Loucy (cell line): ENCODE measurements around the gene B3GNT4.

Source experiments
- H2AFZ ChIP-seq: fragments of 200-600 bp; sonication (generic); 2 replicates; pipeline ENCODE4 v1.6.0; 2016; ENCODE audit warnings: antibody characterized with exemption, mild to moderate bottlenecking, low read length, moderate library complexity
- H3F3A ChIP-seq: fragments of 200-600 bp; 2 replicates; pipeline ENCODE4 v1.6.0; 2016; ENCODE audit warnings: antibody characterized with exemption, low read depth, mild to moderate bottlenecking
- H3K27me3 ChIP-seq: fragments of 200-600 bp; sonication (generic); 2 replicates; pipeline ENCODE4 v1.6.1; 2014; ENCODE audit warnings: low read length, mild to moderate bottlenecking; ENCODE audit not compliant: insufficient read depth, poor library complexity, severe bottlenecking
- H3K36me3 ChIP-seq: fragments of 200-600 bp; sonication (generic); 2 replicates; pipeline ENCODE4 v1.6.1; 2016; ENCODE audit warnings: low read length; ENCODE audit not compliant: insufficient read depth
- H3K4me1 ChIP-seq: fragments of 200-600 bp; sonication (generic); 2 replicates; pipeline ENCODE4 v1.5.1; 2014; ENCODE audit warnings: low read length, mild to moderate bottlenecking; ENCODE audit not compliant: insufficient read depth, poor library complexity, severe bottlenecking
- H3K4me2 ChIP-seq: fragments of 200-600 bp; sonication (generic); 2 replicates; pipeline ENCODE4 v1.6.0; 2014; ENCODE audit warnings: antibody characterized with exemption, low read length, low read depth, mild to moderate bottlenecking; ENCODE audit not compliant: poor library complexity, severe bottlenecking
- H3K4me3 ChIP-seq: fragments of 200-600 bp; sonication (generic); 2 replicates; pipeline ENCODE4 v1.5.1; 2014; ENCODE audit warnings: low read length, mild to moderate bottlenecking, mixed read lengths; ENCODE audit not compliant: poor library complexity, severe bottlenecking
- H3K79me2 ChIP-seq: fragments of 200-600 bp; sonication (generic); 2 replicates; pipeline ENCODE4 v1.6.1; 2014; ENCODE audit warnings: low read length; ENCODE audit not compliant: insufficient read depth
- H3K9ac ChIP-seq: fragments of 200-600 bp; sonication (generic); 2 replicates; pipeline ENCODE4 v1.6.0; 2014; ENCODE audit warnings: mild to moderate bottlenecking, low read depth, low read length, moderate library complexity; ENCODE audit not compliant: poor library complexity, severe bottlenecking
- H3K9me2 ChIP-seq: fragments of 200-600 bp; sonication (generic); replicated peaks from 2 replicates; pipeline ENCODE4 v1.6.1; 2016; ENCODE audit warnings: low read depth, low read length, mixed read lengths
- H3K9me3 ChIP-seq: fragments of 200-600 bp; sonication (generic); 2 replicates; pipeline ENCODE4 v1.6.1; 2014; ENCODE audit warnings: mild to moderate bottlenecking, antibody characterized with exemption, low read length, low read depth; ENCODE audit not compliant: insufficient read depth
- H4K20me1 ChIP-seq: fragments of 200-600 bp; sonication (generic); 2 replicates; pipeline ENCODE4 v1.6.0; 2014; ENCODE audit warnings: antibody characterized with exemption, low read length, mild to moderate bottlenecking; ENCODE audit not compliant: insufficient read depth, poor library complexity, severe bottlenecking
- EZH2phosphoT487 ChIP-seq: fragments of 200-600 bp; IDR thresholded peaks from 2 replicates; pipeline ENCODE4 v1.6.1; 2018; ENCODE audit warnings: antibody characterized with exemption, mild to moderate bottlenecking, moderate library complexity, borderline replicate concordance
- TF ChIP-seq, protein P1 (sequence below): fragments of 200-600 bp; sonication (generic); conservative IDR thresholded peaks from 2 replicates; pipeline ENCODE4 v1.5.1; 2014; ENCODE audit warnings: mild to moderate bottlenecking, antibody characterized with exemption, low read length

The B3GNT4 gene

GRCh38 chr12:122206976-122207375 is 3.5 kb downstream of the B3GNT4 start:
- no peaks in the 10 kb centered on the region for H3F3A ChIP-seq
- H4K20me1 ChIP-seq, result no peaks in the 10 kb centered on the region
- no peak for TF ChIP-seq EZH2phosphoT487
- TF ChIP-seq, protein P1, sequence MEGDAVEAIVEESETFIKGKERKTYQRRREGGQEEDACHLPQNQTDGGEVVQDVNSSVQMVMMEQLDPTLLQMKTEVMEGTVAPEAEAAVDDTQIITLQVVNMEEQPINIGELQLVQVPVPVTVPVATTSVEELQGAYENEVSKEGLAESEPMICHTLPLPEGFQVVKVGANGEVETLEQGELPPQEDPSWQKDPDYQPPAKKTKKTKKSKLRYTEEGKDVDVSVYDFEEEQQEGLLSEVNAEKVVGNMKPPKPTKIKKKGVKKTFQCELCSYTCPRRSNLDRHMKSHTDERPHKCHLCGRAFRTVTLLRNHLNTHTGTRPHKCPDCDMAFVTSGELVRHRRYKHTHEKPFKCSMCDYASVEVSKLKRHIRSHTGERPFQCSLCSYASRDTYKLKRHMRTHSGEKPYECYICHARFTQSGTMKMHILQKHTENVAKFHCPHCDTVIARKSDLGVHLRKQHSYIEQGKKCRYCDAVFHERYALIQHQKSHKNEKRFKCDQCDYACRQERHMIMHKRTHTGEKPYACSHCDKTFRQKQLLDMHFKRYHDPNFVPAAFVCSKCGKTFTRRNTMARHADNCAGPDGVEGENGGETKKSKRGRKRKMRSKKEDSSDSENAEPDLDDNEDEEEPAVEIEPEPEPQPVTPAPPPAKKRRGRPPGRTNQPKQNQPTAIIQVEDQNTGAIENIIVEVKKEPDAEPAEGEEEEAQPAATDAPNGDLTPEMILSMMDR, result no peak
- no peaks in the 10 kb centered on the region for H3K27me3 ChIP-seq
- H3K4me1 ChIP-seq, result no peaks in the 10 kb centered on the region
- no peaks in the 10 kb centered on the region for H3K9me3 ChIP-seq
- no peaks in the 10 kb centered on the region for H3K79me2 ChIP-seq
- H2AFZ ChIP-seq, result no peak overlapping the region
- H3K9me2 ChIP-seq, result no peaks in the 10 kb centered on the region
- no peak overlapping the region for H3K4me3 ChIP-seq
- no peak overlapping the region for H3K4me2 ChIP-seq
- no peak overlapping the region for H3K9ac ChIP-seq
- H3K36me3 ChIP-seq, result peaks cover 47% of the 10 kb centered on the region; the same call in 1 of the 2 replicates

DNA sequence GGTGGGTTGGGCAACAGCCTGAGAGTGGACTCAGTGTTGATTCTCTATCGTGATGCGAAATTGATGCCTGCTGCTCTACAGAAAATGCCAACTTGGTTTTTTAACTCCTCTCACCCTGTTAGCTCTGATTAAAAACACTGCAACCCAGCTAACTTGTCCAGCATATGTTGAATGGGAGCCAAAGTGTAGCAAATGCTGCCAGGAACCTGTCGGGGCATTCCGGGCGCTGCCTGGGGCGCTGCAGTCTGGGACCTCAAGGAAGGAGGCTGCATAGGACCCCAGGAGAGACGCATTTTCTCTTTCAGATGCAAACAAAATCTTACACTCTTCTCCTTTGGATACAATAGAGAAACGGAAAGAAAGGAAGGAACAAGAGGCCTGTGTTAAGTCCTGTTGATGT is 3.9 kb downstream of the B3GNT4 start:
- H4K20me1 ChIP-seq, result no peaks in the 10 kb centered on the region
- H3K9ac ChIP-seq, result no peak overlapping the region
- no peaks in the 10 kb centered on the region for H3K9me3 ChIP-seq
- H3K4me2 ChIP-seq, result no peak overlapping the region
- H3F3A ChIP-seq, result no peaks in the 10 kb centered on the region
- no peaks in the 10 kb centered on the region for H3K9me2 ChIP-seq
- H3K27me3 ChIP-seq, result no peaks in the 10 kb centered on the region
- H3K4me3 ChIP-seq, result no peak overlapping the region
- TF ChIP-seq, protein P1, result no peak
- no peak for TF ChIP-seq EZH2phosphoT487
- H3K79me2 ChIP-seq, result no peaks in the 10 kb centered on the region
- H3K36me3 ChIP-seq, result peaks cover 51% of the 10 kb centered on the region
- H2AFZ ChIP-seq, result no peak overlapping the region
- H3K4me1 ChIP-seq, result no peaks in the 10 kb centered on the region

GRCh38 chr12:122208073-122208820 is 4.7 kb downstream of the B3GNT4 start:
- no peak overlapping the region for H3K4me3 ChIP-seq
- no peak overlapping the region for H2AFZ ChIP-seq
- no peaks in the 10 kb centered on the region for H3K79me2 ChIP-seq
- no peak overlapping the region for H3K4me2 ChIP-seq
- no peaks in the 10 kb centered on the region for H3K4me1 ChIP-seq
- no peaks in the 10 kb centered on the region for H3F3A ChIP-seq
- H4K20me1 ChIP-seq, result no peaks in the 10 kb centered on the region
- H3K27me3 ChIP-seq, result no peaks in the 10 kb centered on the region
- H3K9me2 ChIP-seq, result no peaks in the 10 kb centered on the region
- TF ChIP-seq EZH2phosphoT487, result no peak
- TF ChIP-seq, protein P1, result no peak
- peaks cover 59% of the 10 kb centered on the region for H3K36me3 ChIP-seq
- no peak overlapping the region for H3K9ac ChIP-seq
- H3K9me3 ChIP-seq, result no peaks in the 10 kb centered on the region
